ENCODE measurements around the gene USP54. TPM values are rescaled to one million over a fixed set of nuclear protein-coding genes. Genes with fewer than 3 reads are reported as not detected.

Gene USP54
- polyA plus RNA-seq, 1 of the 3 experiments (the other 2 are of a cell fraction), result 6.5 TPM

- Histone ChIP-seq H3K27ac (ENCODE audit: low read depth in 2 of 2, low read length in 1 of 2) (no peak overlapping the region), H3F3A (replicated peaks; ENCODE audit: insufficient read depth) (peaks cover 10% of the 10 kb centered on the region), H3K9me2 (no peaks in the 10 kb centered on the region), H2AFZ (ENCODE audit: low read depth) (no peak overlapping the region), H3K4me2 (no peak overlapping the region), H4K20me1 (ENCODE audit: insufficient read depth) (no peaks in the 10 kb centered on the region), H3K4me1 (ENCODE audit: control insufficient read depth in 1 of 2, insufficient read depth in 2 of 2, low read depth in 1 of 2, low read length in 1 of 2) (peaks cover 2 to 22% of the 10 kb centered on the region in 2 experiments; a peak in 3 of 4 replicates), H3K9me3 (no peaks in the 10 kb centered on the region), H3K27me3 (ENCODE audit: insufficient read depth) (no peaks in the 10 kb centered on the region), H3K79me2 (ENCODE audit: insufficient read depth) (no peaks in the 10 kb centered on the region; the same call in 1 of the 2 replicates), H3K4me3 (ENCODE audit: low read depth in 2 of 2, low read length in 1 of 2) (no peak overlapping the region), H3K9ac (no peak overlapping the region), H3K36me3 (replicated peaks in 1 of 2; ENCODE audit: control insufficient read depth in 1 of 2, insufficient read depth in 2 of 2, low read length in 1 of 2) (no peaks in the 10 kb centered on the region)
- ChIA-PET CTCF (no interaction called here), POLR2A (no interaction called here)
- 91% methylated on average over 5 of the region's 5 CpGs for WGBS (ENCODE audit: low lambda C conversion rate)
- no peak for DNase-seq
- TF ChIP-seq, protein P1, sequence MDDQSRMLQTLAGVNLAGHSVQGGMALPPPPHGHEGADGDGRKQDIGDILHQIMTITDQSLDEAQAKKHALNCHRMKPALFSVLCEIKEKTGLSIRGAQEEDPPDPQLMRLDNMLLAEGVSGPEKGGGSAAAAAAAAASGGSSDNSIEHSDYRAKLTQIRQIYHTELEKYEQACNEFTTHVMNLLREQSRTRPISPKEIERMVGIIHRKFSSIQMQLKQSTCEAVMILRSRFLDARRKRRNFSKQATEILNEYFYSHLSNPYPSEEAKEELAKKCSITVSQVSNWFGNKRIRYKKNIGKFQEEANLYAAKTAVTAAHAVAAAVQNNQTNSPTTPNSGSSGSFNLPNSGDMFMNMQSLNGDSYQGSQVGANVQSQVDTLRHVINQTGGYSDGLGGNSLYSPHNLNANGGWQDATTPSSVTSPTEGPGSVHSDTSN (IDR thresholded peaks at IDR 0.05), result no peak
- TF ChIP-seq FOSL2 (IDR thresholded peaks at IDR 0.05; ENCODE audit: borderline replicate concordance, low read depth) (no peak), FOXJ3 (CRISPR knock-in tag; IDR thresholded peaks at IDR 0.05) (no peak), RXRA (IDR thresholded peaks at IDR 0.05; ENCODE audit: borderline replicate concordance, low read depth) (no peak), GABPA (IDR thresholded peaks at IDR 0.05; ENCODE audit: low read depth) (no peak), TCF12 (IDR thresholded peaks at IDR 0.05) (no peak), GATA2 (CRISPR knock-in tag; IDR thresholded peaks at IDR 0.05) (no peak), EZH2phosphoT487 (IDR thresholded peaks at IDR 0.05; ENCODE audit: borderline replicate concordance, low read depth) (no peak), MXI1 (IDR thresholded peaks at IDR 0.05; ENCODE audit: low read depth, low read length) (no peak), CTCF (IDR thresholded peaks at IDR 0.05) (no peak)
- TF ChIP-seq, protein P2, sequence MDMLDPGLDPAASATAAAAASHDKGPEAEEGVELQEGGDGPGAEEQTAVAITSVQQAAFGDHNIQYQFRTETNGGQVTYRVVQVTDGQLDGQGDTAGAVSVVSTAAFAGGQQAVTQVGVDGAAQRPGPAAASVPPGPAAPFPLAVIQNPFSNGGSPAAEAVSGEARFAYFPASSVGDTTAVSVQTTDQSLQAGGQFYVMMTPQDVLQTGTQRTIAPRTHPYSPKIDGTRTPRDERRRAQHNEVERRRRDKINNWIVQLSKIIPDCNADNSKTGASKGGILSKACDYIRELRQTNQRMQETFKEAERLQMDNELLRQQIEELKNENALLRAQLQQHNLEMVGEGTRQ (IDR thresholded peaks at IDR 0.05; ENCODE audit: borderline replicate concordance, low read depth, low read length), result no peak
- TF ChIP-seq, protein P3, sequence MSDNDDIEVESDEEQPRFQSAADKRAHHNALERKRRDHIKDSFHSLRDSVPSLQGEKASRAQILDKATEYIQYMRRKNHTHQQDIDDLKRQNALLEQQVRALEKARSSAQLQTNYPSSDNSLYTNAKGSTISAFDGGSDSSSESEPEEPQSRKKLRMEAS (IDR thresholded peaks at IDR 0.05; ENCODE audit: low read depth), result no peak
Observed at GRCh38 chr10:73593812-73594211, 2.7 kb upstream of the USP54 start.

- CTCF ChIA-PET, result interaction anchor here (1.3 kb wide), 1 partner anchor 17 kb away, joined by 3 read pairs; no protein-coding TSS in a partner anchor
- no peak overlapping the region for H3K4me2 ChIP-seq
- POLR2A ChIA-PET, result no interaction called here
- no peaks in the 10 kb centered on the region for H3K9me3 ChIP-seq
- 98% methylated on average over 4 of the region's 4 CpGs for WGBS (ENCODE audit: low lambda C conversion rate)
- H3K27me3 ChIP-seq (ENCODE audit: insufficient read depth), result no peaks in the 10 kb centered on the region
- no peaks in the 10 kb centered on the region for H3K36me3 ChIP-seq (replicated peaks in 1 of 2; ENCODE audit: control insufficient read depth in 1 of 2, insufficient read depth in 2 of 2, low read length in 1 of 2)
- H4K20me1 ChIP-seq (ENCODE audit: insufficient read depth), result no peaks in the 10 kb centered on the region
- H3K27ac ChIP-seq (ENCODE audit: low read depth in 2 of 2, low read length in 1 of 2), result no peak overlapping the region
- peaks cover 10% of the 10 kb centered on the region for H3F3A ChIP-seq (replicated peaks; ENCODE audit: insufficient read depth)
- H3K9me2 ChIP-seq, result no peaks in the 10 kb centered on the region
- no peak overlapping the region for H3K9ac ChIP-seq
- H3K79me2 ChIP-seq (ENCODE audit: insufficient read depth), result no peaks in the 10 kb centered on the region; the same call in 1 of the 2 replicates
- no peak for DNase-seq
- H3K4me1 ChIP-seq (ENCODE audit: control insufficient read depth in 1 of 2, insufficient read depth in 2 of 2, low read depth in 1 of 2, low read length in 1 of 2), result peaks cover 2 to 28% of the 10 kb centered on the region in 2 experiments; a peak in 3 of 4 replicates
- no peak overlapping the region for H2AFZ ChIP-seq (ENCODE audit: low read depth)
- H3K4me3 ChIP-seq (ENCODE audit: low read depth in 2 of 2, low read length in 1 of 2), result no peak overlapping the region
- TF ChIP-seq, protein P4, sequence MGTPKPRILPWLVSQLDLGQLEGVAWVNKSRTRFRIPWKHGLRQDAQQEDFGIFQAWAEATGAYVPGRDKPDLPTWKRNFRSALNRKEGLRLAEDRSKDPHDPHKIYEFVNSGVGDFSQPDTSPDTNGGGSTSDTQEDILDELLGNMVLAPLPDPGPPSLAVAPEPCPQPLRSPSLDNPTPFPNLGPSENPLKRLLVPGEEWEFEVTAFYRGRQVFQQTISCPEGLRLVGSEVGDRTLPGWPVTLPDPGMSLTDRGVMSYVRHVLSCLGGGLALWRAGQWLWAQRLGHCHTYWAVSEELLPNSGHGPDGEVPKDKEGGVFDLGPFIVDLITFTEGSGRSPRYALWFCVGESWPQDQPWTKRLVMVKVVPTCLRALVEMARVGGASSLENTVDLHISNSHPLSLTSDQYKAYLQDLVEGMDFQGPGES (IDR thresholded peaks at IDR 0.05; ENCODE audit: low read depth, low read length), result no peak
- TF ChIP-seq, protein P1 (IDR thresholded peaks at IDR 0.05), result no peak
- no peak for TF ChIP-seq MXI1 (IDR thresholded peaks at IDR 0.05; ENCODE audit: low read depth, low read length)
- TF ChIP-seq MEF2A (IDR thresholded peaks at IDR 0.05; ENCODE audit: borderline replicate concordance, low read depth), result no peak
- TF ChIP-seq CTCF (IDR thresholded peaks at IDR 0.05), result no peak
- no peak for TF ChIP-seq FOXM1 (IDR thresholded peaks at IDR 0.05; ENCODE audit: low read depth)
- TF ChIP-seq, protein P3 (IDR thresholded peaks at IDR 0.05; ENCODE audit: low read depth), result no peak
- TF ChIP-seq, protein P5, sequence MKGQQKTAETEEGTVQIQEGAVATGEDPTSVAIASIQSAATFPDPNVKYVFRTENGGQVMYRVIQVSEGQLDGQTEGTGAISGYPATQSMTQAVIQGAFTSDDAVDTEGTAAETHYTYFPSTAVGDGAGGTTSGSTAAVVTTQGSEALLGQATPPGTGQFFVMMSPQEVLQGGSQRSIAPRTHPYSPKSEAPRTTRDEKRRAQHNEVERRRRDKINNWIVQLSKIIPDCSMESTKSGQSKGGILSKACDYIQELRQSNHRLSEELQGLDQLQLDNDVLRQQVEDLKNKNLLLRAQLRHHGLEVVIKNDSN (IDR thresholded peaks at IDR 0.05; ENCODE audit: borderline replicate concordance, low read depth), result no peak
- TF ChIP-seq GATA2 (CRISPR knock-in tag; IDR thresholded peaks at IDR 0.05), result no peak
Observed at GRCh38 chr10:73593110-73593509, 2.0 kb upstream of the USP54 start.
